ENCODE data around the gene GOT1. TPM values are rescaled to one million over a fixed set of nuclear protein-coding genes. Genes with fewer than 3 reads are reported as not detected.

GOT1 gene
- total and polyA plus RNA-seq, 2 of the 8 experiments (the other 6 are each of a cell fraction or from before 2014, with no cell fraction given) = 16.7 to 47.0 TPM

DNA sequence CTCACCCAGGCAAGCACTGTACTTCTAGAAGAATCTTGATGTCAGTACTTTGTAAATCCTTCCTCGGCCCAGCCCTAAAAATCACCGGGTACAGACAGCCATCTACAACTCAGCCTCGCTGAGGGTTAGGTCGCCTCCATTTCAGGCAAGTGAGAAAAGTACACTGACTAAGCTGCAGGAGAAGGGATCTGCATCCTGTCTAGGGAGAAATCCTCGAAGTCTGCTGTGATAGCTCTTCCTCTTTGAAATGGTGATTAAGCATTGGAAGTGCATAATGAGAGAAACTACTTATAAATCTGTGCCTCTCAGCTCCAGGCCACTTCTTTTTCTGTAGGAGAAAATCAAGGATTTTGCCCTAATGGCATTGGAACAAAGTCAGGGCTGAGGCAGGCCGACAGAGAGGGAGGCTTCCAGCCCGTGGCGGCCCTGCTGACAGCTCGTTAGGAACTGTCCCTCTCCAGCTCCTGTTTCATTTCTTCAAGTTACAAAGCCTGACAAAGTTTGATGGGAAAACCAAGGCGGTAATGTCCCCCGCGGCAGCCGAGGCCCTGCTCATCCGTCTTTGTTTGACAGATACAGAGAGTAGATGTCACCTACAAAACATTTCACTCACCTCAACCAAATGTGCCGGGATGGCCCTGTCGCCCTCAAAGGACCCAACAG is 14.1 kb upstream of the GOT1 start (continued):
- TF ChIP-seq, protein P1, sequence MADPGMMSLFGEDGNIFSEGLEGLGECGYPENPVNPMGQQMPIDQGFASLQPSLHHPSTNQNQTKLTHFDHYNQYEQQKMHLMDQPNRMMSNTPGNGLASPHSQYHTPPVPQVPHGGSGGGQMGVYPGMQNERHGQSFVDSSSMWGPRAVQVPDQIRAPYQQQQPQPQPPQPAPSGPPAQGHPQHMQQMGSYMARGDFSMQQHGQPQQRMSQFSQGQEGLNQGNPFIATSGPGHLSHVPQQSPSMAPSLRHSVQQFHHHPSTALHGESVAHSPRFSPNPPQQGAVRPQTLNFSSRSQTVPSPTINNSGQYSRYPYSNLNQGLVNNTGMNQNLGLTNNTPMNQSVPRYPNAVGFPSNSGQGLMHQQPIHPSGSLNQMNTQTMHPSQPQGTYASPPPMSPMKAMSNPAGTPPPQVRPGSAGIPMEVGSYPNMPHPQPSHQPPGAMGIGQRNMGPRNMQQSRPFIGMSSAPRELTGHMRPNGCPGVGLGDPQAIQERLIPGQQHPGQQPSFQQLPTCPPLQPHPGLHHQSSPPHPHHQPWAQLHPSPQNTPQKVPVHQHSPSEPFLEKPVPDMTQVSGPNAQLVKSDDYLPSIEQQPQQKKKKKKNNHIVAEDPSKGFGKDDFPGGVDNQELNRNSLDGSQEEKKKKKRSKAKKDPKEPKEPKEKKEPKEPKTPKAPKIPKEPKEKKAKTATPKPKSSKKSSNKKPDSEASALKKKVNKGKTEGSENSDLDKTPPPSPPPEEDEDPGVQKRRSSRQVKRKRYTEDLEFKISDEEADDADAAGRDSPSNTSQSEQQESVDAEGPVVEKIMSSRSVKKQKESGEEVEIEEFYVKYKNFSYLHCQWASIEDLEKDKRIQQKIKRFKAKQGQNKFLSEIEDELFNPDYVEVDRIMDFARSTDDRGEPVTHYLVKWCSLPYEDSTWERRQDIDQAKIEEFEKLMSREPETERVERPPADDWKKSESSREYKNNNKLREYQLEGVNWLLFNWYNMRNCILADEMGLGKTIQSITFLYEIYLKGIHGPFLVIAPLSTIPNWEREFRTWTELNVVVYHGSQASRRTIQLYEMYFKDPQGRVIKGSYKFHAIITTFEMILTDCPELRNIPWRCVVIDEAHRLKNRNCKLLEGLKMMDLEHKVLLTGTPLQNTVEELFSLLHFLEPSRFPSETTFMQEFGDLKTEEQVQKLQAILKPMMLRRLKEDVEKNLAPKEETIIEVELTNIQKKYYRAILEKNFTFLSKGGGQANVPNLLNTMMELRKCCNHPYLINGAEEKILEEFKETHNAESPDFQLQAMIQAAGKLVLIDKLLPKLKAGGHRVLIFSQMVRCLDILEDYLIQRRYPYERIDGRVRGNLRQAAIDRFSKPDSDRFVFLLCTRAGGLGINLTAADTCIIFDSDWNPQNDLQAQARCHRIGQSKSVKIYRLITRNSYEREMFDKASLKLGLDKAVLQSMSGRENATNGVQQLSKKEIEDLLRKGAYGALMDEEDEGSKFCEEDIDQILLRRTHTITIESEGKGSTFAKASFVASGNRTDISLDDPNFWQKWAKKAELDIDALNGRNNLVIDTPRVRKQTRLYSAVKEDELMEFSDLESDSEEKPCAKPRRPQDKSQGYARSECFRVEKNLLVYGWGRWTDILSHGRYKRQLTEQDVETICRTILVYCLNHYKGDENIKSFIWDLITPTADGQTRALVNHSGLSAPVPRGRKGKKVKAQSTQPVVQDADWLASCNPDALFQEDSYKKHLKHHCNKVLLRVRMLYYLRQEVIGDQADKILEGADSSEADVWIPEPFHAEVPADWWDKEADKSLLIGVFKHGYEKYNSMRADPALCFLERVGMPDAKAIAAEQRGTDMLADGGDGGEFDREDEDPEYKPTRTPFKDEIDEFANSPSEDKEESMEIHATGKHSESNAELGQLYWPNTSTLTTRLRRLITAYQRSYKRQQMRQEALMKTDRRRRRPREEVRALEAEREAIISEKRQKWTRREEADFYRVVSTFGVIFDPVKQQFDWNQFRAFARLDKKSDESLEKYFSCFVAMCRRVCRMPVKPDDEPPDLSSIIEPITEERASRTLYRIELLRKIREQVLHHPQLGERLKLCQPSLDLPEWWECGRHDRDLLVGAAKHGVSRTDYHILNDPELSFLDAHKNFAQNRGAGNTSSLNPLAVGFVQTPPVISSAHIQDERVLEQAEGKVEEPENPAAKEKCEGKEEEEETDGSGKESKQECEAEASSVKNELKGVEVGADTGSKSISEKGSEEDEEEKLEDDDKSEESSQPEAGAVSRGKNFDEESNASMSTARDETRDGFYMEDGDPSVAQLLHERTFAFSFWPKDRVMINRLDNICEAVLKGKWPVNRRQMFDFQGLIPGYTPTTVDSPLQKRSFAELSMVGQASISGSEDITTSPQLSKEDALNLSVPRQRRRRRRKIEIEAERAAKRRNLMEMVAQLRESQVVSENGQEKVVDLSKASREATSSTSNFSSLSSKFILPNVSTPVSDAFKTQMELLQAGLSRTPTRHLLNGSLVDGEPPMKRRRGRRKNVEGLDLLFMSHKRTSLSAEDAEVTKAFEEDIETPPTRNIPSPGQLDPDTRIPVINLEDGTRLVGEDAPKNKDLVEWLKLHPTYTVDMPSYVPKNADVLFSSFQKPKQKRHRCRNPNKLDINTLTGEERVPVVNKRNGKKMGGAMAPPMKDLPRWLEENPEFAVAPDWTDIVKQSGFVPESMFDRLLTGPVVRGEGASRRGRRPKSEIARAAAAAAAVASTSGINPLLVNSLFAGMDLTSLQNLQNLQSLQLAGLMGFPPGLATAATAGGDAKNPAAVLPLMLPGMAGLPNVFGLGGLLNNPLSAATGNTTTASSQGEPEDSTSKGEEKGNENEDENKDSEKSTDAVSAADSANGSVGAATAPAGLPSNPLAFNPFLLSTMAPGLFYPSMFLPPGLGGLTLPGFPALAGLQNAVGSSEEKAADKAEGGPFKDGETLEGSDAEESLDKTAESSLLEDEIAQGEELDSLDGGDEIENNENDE (IDR thresholded peaks at IDR 0.05; ENCODE audit: insufficient replicate concordance, low read length) = no peak

All from H1 (cell line).